Endothelial cell (in vitro differentiated cells): Measurements from ENCODE around the gene SNCAIP. TPM values are rescaled to one million over a fixed set of nuclear protein-coding genes. Genes with fewer than 3 reads are reported as not detected.

Experiments
- DNase-seq: peaks from one replicate; pipeline ENCODE4 v3.0.0; 2021; ENCODE audit warnings: low spot score
- H3K27ac Mint-ChIP-seq: one replicate; pipeline ENCODE4 v1.8.0; 2021; ENCODE audit warnings: mixed read lengths, inconsistent platforms; ENCODE audit not compliant: unreplicated experiment
- H3K27me3 Mint-ChIP-seq: one replicate; pipeline ENCODE4 v1.8.0; 2021; ENCODE audit warnings: mild to moderate bottlenecking, moderate library complexity, mixed read lengths, inconsistent platforms; ENCODE audit not compliant: unreplicated experiment
- H3K36me3 Mint-ChIP-seq: one replicate; pipeline ENCODE4 v1.8.0; 2021; ENCODE audit warnings: mild to moderate bottlenecking, low read depth, mixed read lengths, inconsistent platforms; ENCODE audit not compliant: unreplicated experiment
- H3K4me1 Mint-ChIP-seq: one replicate; pipeline ENCODE4 v1.8.0; 2021; ENCODE audit warnings: mild to moderate bottlenecking, mixed read lengths, inconsistent platforms; ENCODE audit not compliant: unreplicated experiment
- H3K4me3 Mint-ChIP-seq: one replicate; pipeline ENCODE4 v1.8.0; 2021; ENCODE audit warnings: mild to moderate bottlenecking, mixed read lengths, inconsistent platforms; ENCODE audit not compliant: unreplicated experiment
- H3K9me3 Mint-ChIP-seq: one replicate; pipeline ENCODE4 v1.8.0; 2021; ENCODE audit warnings: mixed read lengths, inconsistent platforms; ENCODE audit not compliant: unreplicated experiment
- CTCF ChIP-seq: fragments of 200-600 bp; sonication (generic); IDR thresholded peaks from one replicate; pipeline ENCODE4 v1.5.0; 2021; ENCODE audit warnings: antibody characterized with exemption; ENCODE audit not compliant: unreplicated experiment
- total RNA-seq: library from RNA; stranded (reverse); fragmentation: NEBNext Ultra II Directional; extraction: Animal tissue kit (Norgen Biotek cat#: 25700); gene quantifications from one replicate; pipeline ENCODE4 v1.2.1, GENCODE V29; 2021; ENCODE audit not compliant: unreplicated experiment

SNCAIP gene
- total RNA-seq, 1 donor from 2014 or later = 254 TPM

DNA sequence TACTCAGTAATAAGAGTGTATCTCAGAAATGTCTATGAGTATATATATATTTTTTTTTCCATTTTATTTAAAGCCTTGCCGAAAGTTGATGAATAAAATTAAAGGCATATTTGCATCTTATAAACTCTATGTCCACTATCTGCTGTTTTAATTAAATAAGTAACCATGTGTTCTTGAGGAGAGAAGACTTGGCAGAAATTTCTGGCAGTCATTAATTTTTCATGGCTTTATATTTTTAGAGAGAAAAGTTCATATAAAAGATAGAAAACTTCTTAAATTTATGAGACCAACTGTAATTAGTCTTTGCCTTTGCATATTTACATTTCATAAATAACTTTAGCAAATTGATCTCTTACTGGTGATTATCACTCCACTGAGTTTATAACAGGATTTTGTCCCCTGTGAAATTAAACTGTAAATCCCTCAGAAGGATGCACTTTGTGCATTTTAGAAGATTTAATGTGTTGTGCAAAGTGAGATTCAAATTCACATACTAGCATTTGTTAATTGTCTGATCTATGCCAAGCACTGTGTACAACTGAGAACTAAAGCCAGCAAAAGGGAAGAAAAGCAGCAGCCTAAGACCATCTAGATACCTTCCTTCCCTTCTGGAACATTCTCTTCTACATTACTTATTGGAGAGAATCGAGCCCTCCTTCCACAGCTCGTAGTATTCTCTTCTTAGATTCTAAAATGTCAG, 108.7 kb downstream of the SNCAIP start:
- no peak for DNase-seq
- Mint-ChIP-seq H3K36me3 (peaks cover 41% of the 10 kb centered on the region), H3K4me3 (no peak overlapping the region), H3K4me1 (peaks cover 15% of the 10 kb centered on the region), H3K27ac (no peak overlapping the region), H3K27me3 (peaks cover 4% of the 10 kb centered on the region), H3K9me3 (no peaks in the 10 kb centered on the region)
- TF ChIP-seq CTCF = no peak

- no peaks in the 10 kb centered on the region for H3K9me3 Mint-ChIP-seq
- no peak overlapping the region for H3K27ac Mint-ChIP-seq
- no peak for DNase-seq
- no peak overlapping the region for H3K4me3 Mint-ChIP-seq
- peaks cover 4% of the 10 kb centered on the region for H3K27me3 Mint-ChIP-seq
- no peak for TF ChIP-seq CTCF
- peaks cover 8% of the 10 kb centered on the region for H3K4me1 Mint-ChIP-seq
- H3K36me3 Mint-ChIP-seq = peaks cover 36% of the 10 kb centered on the region
Observed at GRCh38 chr5:122421374-122422079, 109.5 kb downstream of the SNCAIP start.

GRCh38 chr5:122423221-122423620, 111.2 kb downstream of the SNCAIP start:
- peaks cover 2% of the 10 kb centered on the region for H3K27me3 Mint-ChIP-seq
- peaks cover 43% of the 10 kb centered on the region for H3K36me3 Mint-ChIP-seq
- TF ChIP-seq CTCF = no peak
- no peak for DNase-seq
- no peak overlapping the region for H3K27ac Mint-ChIP-seq
- H3K4me1 Mint-ChIP-seq = peaks cover 2% of the 10 kb centered on the region
- no peaks in the 10 kb centered on the region for H3K9me3 Mint-ChIP-seq
- no peak overlapping the region for H3K4me3 Mint-ChIP-seq

GRCh38 chr5:122424132-122424531, 112.1 kb downstream of the SNCAIP start:
- Mint-ChIP-seq H3K9me3 (no peaks in the 10 kb centered on the region), H3K4me1 (peaks cover 2% of the 10 kb centered on the region), H3K4me3 (peak overlapping the region; percentile 69), H3K36me3 (peaks cover 50% of the 10 kb centered on the region), H3K27me3 (no peaks in the 10 kb centered on the region), H3K27ac (no peak overlapping the region)
- no peak for TF ChIP-seq CTCF
- no peak for DNase-seq

- H3K4me3 Mint-ChIP-seq = no peak overlapping the region
- TF ChIP-seq CTCF = no peak
- no peaks in the 10 kb centered on the region for H3K27me3 Mint-ChIP-seq
- H3K27ac Mint-ChIP-seq = no peak overlapping the region
- DNase-seq = no peak
- no peaks in the 10 kb centered on the region for H3K9me3 Mint-ChIP-seq
- peaks cover 54% of the 10 kb centered on the region for H3K36me3 Mint-ChIP-seq
- peaks cover 2% of the 10 kb centered on the region for H3K4me1 Mint-ChIP-seq
Observed at GRCh38 chr5:122426301-122426700, 114.3 kb downstream of the SNCAIP start.
